ENCODE data around the gene SLC25A28.

SLC25A28 gene

GRCh38 chr10:99582255-99582770 is 37.9 kb downstream of the SLC25A28 start:
- no peak for ATAC-seq

GRCh38 chr10:99579971-99580370 is 40.3 kb downstream of the SLC25A28 start:
- no peak for ATAC-seq

- ATAC-seq = no peak
Measured at GRCh38 chr10:99573790-99574189, 46.4 kb downstream of the SLC25A28 start.

- ATAC-seq = no peak
Measured at GRCh38 chr10:99571816-99572215, 48.4 kb downstream of the SLC25A28 start.

GRCh38 chr10:99569961-99570360 is 50.3 kb downstream of the SLC25A28 start:
- ATAC-seq = no peak

GRCh38 chr10:99569253-99569939 is 50.8 kb downstream of the SLC25A28 start:
- ATAC-seq = no peak

- no peak for ATAC-seq
Measured at GRCh38 chr10:99565166-99565565, 55.1 kb downstream of the SLC25A28 start.

- ATAC-seq = no peak
Measured at GRCh38 chr10:99564361-99564760, 55.9 kb downstream of the SLC25A28 start.

GRCh38 chr10:99562631-99563030 is 57.6 kb downstream of the SLC25A28 start:
- ATAC-seq = no peak
